GM12878 (cell line): ENCODE measurements around the gene NRBF2. TPM values are rescaled to one million over a fixed set of nuclear protein-coding genes. Genes with fewer than 3 reads are reported as not detected.

ENCODE experiments used
- ATAC-seq: fragments of 200-7000 bp; cut with Tn5 transposase; 3 replicates; pipeline ENCODE4 v1.9.1; 2020; ENCODE audit warnings: mild to moderate bottlenecking, moderate library complexity
- BruUV-seq: library from RNA; stranded (reverse); fragments of 400-500 nt; replicated peaks from 2 replicates; lab custom pipeline; 2021; lab: Mats Ljungman, UMichigan
- CTCF ChIA-PET: fragments of 300-600 bp; sonication (Branson Sonifier 250); formaldehyde crosslinking; extraction: SDS; loops from one replicate; lab custom pipeline; 2021; ENCODE audit warnings: inconsistent platforms; lab: Yijun Ruan, JAX
- POLR2A ChIA-PET: fragments of 350-600 bp; formaldehyde crosslinking; extraction: SDS; loops from one replicate; lab custom pipeline; 2021; ENCODE audit warnings: inconsistent platforms; lab: Charles Lee
- RAD21 ChIA-PET: fragments of 300-600 bp; sonication (Branson Sonifier 250); formaldehyde crosslinking; loops from one replicate; lab custom pipeline; 2023; ENCODE audit warnings: antibody characterized with exemption; ENCODE audit not compliant: unreplicated experiment; lab: Charles Lee
- SMC1A ChIA-PET: fragments of 300-600 bp; sonication (Branson Sonifier 250); formaldehyde crosslinking; loops from one replicate; lab custom pipeline; 2023; ENCODE audit not compliant: unreplicated experiment, uncharacterized antibody; lab: Charles Lee
- DNase-seq: peaks from one replicate; pipeline ENCODE4 v3.0.0-alpha.2; 2011; ENCODE audit warnings: low read depth, low spot score
- FAIRE-seq: peaks from 3 replicates; lab custom pipeline; 2011; peaks lifted over from hg19 to GRCh38; lab: Jason Lieb, UNC
- H2AFZ ChIP-seq: 2 replicates; pipeline ENCODE4 v1.6.0; 2011; ENCODE audit warnings: low read depth, low read length, control low read depth; ENCODE audit not compliant: control insufficient read depth
- H3K27ac ChIP-seq: 2 replicates; pipeline ENCODE4 v1.5.1; 2011; ENCODE audit warnings: control low read depth; ENCODE audit not compliant: control insufficient read depth, insufficient read depth
- H3K27me3 ChIP-seq, 2 experiments: replicated peaks in 1 of 2; 2 replicates each; pipeline versions ENCODE4 v1.6.0 to v1.6.1; 2011; ENCODE audit warnings: low read length in 1 of 2; ENCODE audit not compliant: control insufficient read depth in 2 of 2, insufficient read depth in 2 of 2
- H3K36me3 ChIP-seq, 2 experiments: 2 replicates each; pipeline ENCODE4 v1.5.1; 2011; ENCODE audit warnings: low read length in 1 of 2; ENCODE audit not compliant: control insufficient read depth in 2 of 2, insufficient read depth in 2 of 2
- H3K4me1 ChIP-seq: 2 replicates; pipeline ENCODE4 v1.6.1; 2011; ENCODE audit warnings: mild to moderate bottlenecking, low read length, moderate library complexity, mixed read lengths; ENCODE audit not compliant: control insufficient read depth, insufficient read depth
- H3K4me2 ChIP-seq: 2 replicates; pipeline ENCODE4 v1.6.0; 2011; ENCODE audit warnings: control low read depth; ENCODE audit not compliant: control insufficient read depth, insufficient read depth
- H3K4me3 ChIP-seq: fragments of 200-600 bp; sonication (generic); 2 replicates; pipeline ENCODE4 v1.5.1; 2016
- H3K79me2 ChIP-seq: 2 replicates; pipeline ENCODE4 v1.6.0; 2011; ENCODE audit warnings: low read length; ENCODE audit not compliant: control insufficient read depth, insufficient read depth
- H3K9ac ChIP-seq: 2 replicates; pipeline ENCODE4 v1.8.0; 2011; ENCODE audit warnings: low read length, control low read depth, mixed read lengths; ENCODE audit not compliant: control insufficient read depth, insufficient read depth
- H3K9me3 ChIP-seq: replicated peaks from 3 replicates; pipeline ENCODE4 v1.5.1; 2011; ENCODE audit warnings: mild to moderate bottlenecking, low read length; ENCODE audit not compliant: control insufficient read depth, insufficient read depth
- H4K20me1 ChIP-seq: 2 replicates; pipeline ENCODE4 v1.6.0; 2011; ENCODE audit not compliant: control insufficient read depth, insufficient read depth
- CEBPB ChIP-seq, 2 experiments: fragments of 150-350 bp in 1 of 2; IDR thresholded peaks; 2 replicates each; pipeline ENCODE4 v1.6.1; 2012 to 2014; ENCODE audit warnings: low read depth in 2 of 2, low read length in 2 of 2, borderline replicate concordance in 1 of 2, inconsistent platforms in 1 of 2
- CHD4 ChIP-seq: fragments of 200-600 bp; sonication (generic); IDR thresholded peaks from 2 replicates; pipeline ENCODE4 v1.6.1; 2016; ENCODE audit warnings: mild to moderate bottlenecking
- IKZF1 ChIP-seq: fragments of 450-650 bp; conservative IDR thresholded peaks from 2 replicates; pipeline ENCODE4 v1.6.1; 2017; ENCODE audit warnings: antibody characterized with exemption, mild to moderate bottlenecking
- MTA2 ChIP-seq: fragments of 450-650 bp; IDR thresholded peaks from 2 replicates; pipeline ENCODE4 v1.6.1; 2016; ENCODE audit warnings: low read depth, mild to moderate bottlenecking, moderate library complexity
- NBN ChIP-seq: fragments of 450-650 bp; IDR thresholded peaks from 2 replicates; pipeline ENCODE4 v1.6.1; 2016
- SPI1 ChIP-seq: IDR thresholded peaks from 2 replicates; pipeline ENCODE4 v1.6.1; 2011; ENCODE audit warnings: low read depth, mild to moderate bottlenecking, low read length, moderate library complexity, borderline replicate concordance; ENCODE audit not compliant: insufficient read depth
- SRF ChIP-seq, 2 experiments: IDR thresholded peaks; 2 replicates each; pipeline ENCODE4 v1.6.1; 2011; ENCODE audit warnings: low read depth in 2 of 2, low read length in 2 of 2, mild to moderate bottlenecking in 1 of 2, moderate library complexity in 1 of 2
- ZNF384 ChIP-seq: IDR thresholded peaks from 2 replicates; pipeline ENCODE4 v1.6.1; 2012; ENCODE audit warnings: low read depth, mild to moderate bottlenecking, low read length, improper control_type of control experiment, borderline replicate concordance
- WGBS: methylation state at CpG from one replicate; pipeline ENCODE4 v1.1.6; 2016; ENCODE audit warnings: low lambda C conversion rate; ENCODE audit not compliant: insufficient replicate concordance, insufficient coverage; ENCODE audit errors: missing lambda C conversion rate; 5-methylcytosine and 5-hydroxymethylcytosine counted together
- in situ Hi-C: fragments of 300-500 bp; cut with MboI; formaldehyde crosslinking; loops from 9 replicates; pipeline ENCODE4 v1.14.3; 2018; ENCODE audit warnings: mixed read lengths
- intact Hi-C: fragments of 100-400 bp; cut with micrococcal nuclease; formaldehyde crosslinking; loops from one replicate; pipeline ENCODE4 v1.14.2; 2022; ENCODE audit not compliant: unreplicated experiment
- polyA plus RNA-seq, 11 experiments: library from polyadenylated mRNA; depleted of rRNA in 4 of 11; unstranded in 6 of 11; stranded (reverse) in 5 of 11; fragments of >200 nt; fragmentation: Nextera tagmentation in 4 of 11; fragmentation: Illumina TruSeq in 1 of 11; extraction: Ambion mirVana in 4 of 11; extraction: Trizol in 1 of 11; gene quantifications; 1 replicate in 1 of 11; 2 replicates in 10 of 11; pipeline versions ENCODE4 v1.2.1 to v1.2.3, GENCODE V29; 2011 to 2016; ENCODE audit warnings: inconsistent platforms in 2 of 11, missing spikeins in 2 of 11, low read depth in 1 of 11
- total RNA-seq, 4 experiments: library from RNA; depleted of rRNA in 3 of 4; stranded (reverse); fragments of >200 nt in 3 of 4; fragmentation: Illumina TruSeq in 1 of 4; extraction: Trizol in 1 of 4; gene quantifications; 2 replicates each; pipeline versions ENCODE4 v1.2.1 to v1.2.3, GENCODE V29; 2013 to 2021
- TF ChIP-seq, protein P1 (sequence below): fragments of 450-650 bp; IDR thresholded peaks from 2 replicates; pipeline ENCODE4 v1.6.1; 2017; ENCODE audit warnings: borderline replicate concordance
- TF ChIP-seq, protein P2 (sequence below): IDR thresholded peaks from 2 replicates; pipeline ENCODE4 v1.6.1; 2012; ENCODE audit warnings: low read depth, low read length, improper control_type of control experiment
- TF ChIP-seq, protein P3 (sequence below): fragments of 450-650 bp; IDR thresholded peaks from 2 replicates; pipeline ENCODE4 v1.6.1; 2017; ENCODE audit warnings: low read depth, mild to moderate bottlenecking, moderate library complexity

NRBF2 gene
- total and polyA plus RNA-seq, 10 of the 15 experiments (the other 5 are each of a cell fraction or from before 2014, with no cell fraction given): 17.8 to 39.8 (median 27.7) TPM

DNA sequence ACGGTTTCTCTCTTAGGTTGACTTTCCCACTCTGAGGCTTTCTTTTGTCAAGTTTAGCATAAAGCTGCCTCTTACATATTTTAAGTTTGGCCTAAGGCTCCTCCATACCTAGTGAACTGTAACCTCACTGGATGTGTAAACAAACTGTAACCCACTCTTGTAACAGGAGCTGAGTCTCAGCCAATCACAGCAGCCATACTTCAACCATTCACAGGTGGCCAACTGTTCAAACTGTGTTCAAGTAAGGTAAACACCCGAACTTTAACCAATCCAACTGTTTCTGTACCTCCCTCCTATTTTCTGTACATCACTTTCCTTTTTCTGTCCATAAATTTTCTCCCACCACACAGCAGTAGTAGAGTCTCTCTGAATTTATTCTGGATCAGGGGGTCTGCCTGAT, 7.7 kb upstream of the NRBF2 start (continued):
- TF ChIP-seq, protein P1, sequence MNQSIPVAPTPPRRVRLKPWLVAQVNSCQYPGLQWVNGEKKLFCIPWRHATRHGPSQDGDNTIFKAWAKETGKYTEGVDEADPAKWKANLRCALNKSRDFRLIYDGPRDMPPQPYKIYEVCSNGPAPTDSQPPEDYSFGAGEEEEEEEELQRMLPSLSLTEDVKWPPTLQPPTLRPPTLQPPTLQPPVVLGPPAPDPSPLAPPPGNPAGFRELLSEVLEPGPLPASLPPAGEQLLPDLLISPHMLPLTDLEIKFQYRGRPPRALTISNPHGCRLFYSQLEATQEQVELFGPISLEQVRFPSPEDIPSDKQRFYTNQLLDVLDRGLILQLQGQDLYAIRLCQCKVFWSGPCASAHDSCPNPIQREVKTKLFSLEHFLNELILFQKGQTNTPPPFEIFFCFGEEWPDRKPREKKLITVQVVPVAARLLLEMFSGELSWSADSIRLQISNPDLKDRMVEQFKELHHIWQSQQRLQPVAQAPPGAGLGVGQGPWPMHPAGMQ: no peak
- TF ChIP-seq CHD4 (no peak), MTA2 (no peak)
- TF ChIP-seq, all 136 proteins: peak for 0

DNA sequence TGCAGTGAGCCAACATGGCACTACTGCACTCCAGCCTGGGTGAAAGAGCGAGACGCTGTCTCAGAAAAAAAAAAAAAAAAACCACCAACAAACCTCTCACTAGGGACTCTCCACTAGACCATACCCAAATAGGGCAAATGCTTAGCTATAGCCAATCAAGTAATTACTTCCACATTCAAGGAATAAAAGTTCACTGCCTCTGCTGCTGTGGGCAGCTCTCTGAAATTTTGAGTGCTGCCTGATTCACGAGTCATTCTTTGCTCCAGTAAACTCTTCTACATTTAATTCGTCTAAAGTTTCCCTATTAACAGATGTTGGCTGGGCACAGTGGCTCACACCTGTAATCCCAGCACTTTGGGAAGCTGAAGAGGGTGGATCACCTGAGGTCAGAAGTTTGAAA, 4.7 kb upstream of the NRBF2 start:
- RAD21 ChIA-PET: interaction anchor here (1.1 kb wide), 1 partner anchor 29 kb away, joined by 3 read pairs; no protein-coding TSS in a partner anchor
- H3K4me3 ChIP-seq: no peak overlapping the region
- FAIRE-seq (no peak), ATAC-seq (no peak), DNase-seq (no peak)
- SMC1A ChIA-PET: interaction anchor here (0.5 to 1.1 kb wide), 5 partner anchors 13 to 533 kb away, joined by 3 to 4 read pairs (median 3); no protein-coding TSS in a partner anchor
- no peaks in the 10 kb centered on the region; the same call in 1 of the 2 replicates for H3K4me1 ChIP-seq
- no peaks in the 10 kb centered on the region; the same call in 2 of the 3 replicates for H3K9me3 ChIP-seq
- CTCF ChIA-PET: interaction anchor here (0.6 to 0.9 kb wide), 5 partner anchors 16 to 232 kb away, joined by 3 to 4 read pairs (median 4); no protein-coding TSS in a partner anchor
- no peak overlapping the region for H3K27ac ChIP-seq
- H3K36me3 ChIP-seq: no peaks in the 10 kb centered on the region
- TF ChIP-seq, protein P2, sequence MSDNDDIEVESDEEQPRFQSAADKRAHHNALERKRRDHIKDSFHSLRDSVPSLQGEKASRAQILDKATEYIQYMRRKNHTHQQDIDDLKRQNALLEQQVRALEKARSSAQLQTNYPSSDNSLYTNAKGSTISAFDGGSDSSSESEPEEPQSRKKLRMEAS: no peak
- peak in 1 of 2 experiments; percentile 42; a peak in 1 of 4 replicates for TF ChIP-seq SRF (IDR thresholded peaks at IDR 0.05; ENCODE audit: low read depth in 2 of 2, low read length in 2 of 2)
- no peak for TF ChIP-seq CEBPB (IDR thresholded peaks at IDR 0.05; ENCODE audit: borderline replicate concordance in 1 of 2, low read depth in 2 of 2, low read length in 2 of 2)
- TF ChIP-seq, protein P3, sequence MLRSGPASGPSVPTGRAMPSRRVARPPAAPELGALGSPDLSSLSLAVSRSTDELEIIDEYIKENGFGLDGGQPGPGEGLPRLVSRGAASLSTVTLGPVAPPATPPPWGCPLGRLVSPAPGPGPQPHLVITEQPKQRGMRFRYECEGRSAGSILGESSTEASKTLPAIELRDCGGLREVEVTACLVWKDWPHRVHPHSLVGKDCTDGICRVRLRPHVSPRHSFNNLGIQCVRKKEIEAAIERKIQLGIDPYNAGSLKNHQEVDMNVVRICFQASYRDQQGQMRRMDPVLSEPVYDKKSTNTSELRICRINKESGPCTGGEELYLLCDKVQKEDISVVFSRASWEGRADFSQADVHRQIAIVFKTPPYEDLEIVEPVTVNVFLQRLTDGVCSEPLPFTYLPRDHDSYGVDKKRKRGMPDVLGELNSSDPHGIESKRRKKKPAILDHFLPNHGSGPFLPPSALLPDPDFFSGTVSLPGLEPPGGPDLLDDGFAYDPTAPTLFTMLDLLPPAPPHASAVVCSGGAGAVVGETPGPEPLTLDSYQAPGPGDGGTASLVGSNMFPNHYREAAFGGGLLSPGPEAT: 0 out of 2 replicates have a peak, but pooled peaks have one; percentile 33
- TF ChIP-seq IKZF1: 0 out of 2 replicates have a peak, but pooled peaks have one; percentile 14
- TF ChIP-seq ZNF384: peak; percentile 49; the same call in 1 of the 2 replicates
- TF ChIP-seq SPI1: no peak
- TF ChIP-seq NBN: no peak
- no peak overlapping the region; the same call in 1 of the 2 replicates for H2AFZ ChIP-seq
- H4K20me1 ChIP-seq: no peaks in the 10 kb centered on the region
- BruUV-seq: no TSS peak
- H3K27me3 ChIP-seq: no peaks in the 10 kb centered on the region
- no peak overlapping the region for H3K9ac ChIP-seq
- POLR2A ChIA-PET: interaction anchor here (0.7 to 1.2 kb wide), 4 partner anchors 8 to 1099 kb away, joined by 3 to 9 read pairs (median 6); no protein-coding TSS in a partner anchor
- intact Hi-C loops: no loop called here
- 23% methylated on average over 4 of the region's 4 CpGs for WGBS
- in situ Hi-C loops: no loop called here
- no peak overlapping the region for H3K4me2 ChIP-seq
- H3K79me2 ChIP-seq: peaks cover 3% of the 10 kb centered on the region
